Measurements from ENCODE around the gene FLAD1.

FLAD1 gene

GRCh38 chr1:155013632-155014031 lies 30.5 kb downstream of the FLAD1 start:
- Histone ChIP-seq H3K36me3 (ENCODE audit: insufficient read depth, low read length) (peaks cover 9% of the 10 kb centered on the region; the same call in 1 of the 2 replicates), H3K4me3 (ENCODE audit: low read depth, low read length) (no peak overlapping the region), H3K79me2 (ENCODE audit: control insufficient read depth, insufficient read depth, low read length, unreplicated experiment) (peaks cover 19% of the 10 kb centered on the region), H2AFZ (ENCODE audit: low read length, unreplicated experiment) (no peak overlapping the region), H3K27ac (ENCODE audit: low read depth, low read length) (no peak overlapping the region), H3K27me3 (ENCODE audit: insufficient read depth, low read length) (no peaks in the 10 kb centered on the region), H3K4me1 (ENCODE audit: control insufficient read depth, insufficient read depth, low read length, unreplicated experiment) (peaks cover 39% of the 10 kb centered on the region)

GRCh38 chr1:155014709-155015508 lies 31.8 kb downstream of the FLAD1 start:
- H3K79me2 ChIP-seq (ENCODE audit: control insufficient read depth, insufficient read depth, low read length, unreplicated experiment) = peaks cover 10% of the 10 kb centered on the region
- peaks cover 9% of the 10 kb centered on the region; the same call in 1 of the 2 replicates for H3K36me3 ChIP-seq (ENCODE audit: insufficient read depth, low read length)
- H3K27me3 ChIP-seq (ENCODE audit: insufficient read depth, low read length) = no peaks in the 10 kb centered on the region
- H3K4me3 ChIP-seq (ENCODE audit: low read depth, low read length) = no peak overlapping the region
- H3K4me1 ChIP-seq (ENCODE audit: control insufficient read depth, insufficient read depth, low read length, unreplicated experiment) = peaks cover 45% of the 10 kb centered on the region
- no peak overlapping the region for H2AFZ ChIP-seq (ENCODE audit: low read length, unreplicated experiment)
- H3K27ac ChIP-seq (ENCODE audit: low read depth, low read length) = no peak overlapping the region

GRCh38 chr1:155015527-155016230 lies 32.5 kb downstream of the FLAD1 start:
- H3K36me3 ChIP-seq (ENCODE audit: insufficient read depth, low read length) = peaks cover 9% of the 10 kb centered on the region; the same call in 1 of the 2 replicates
- H3K27me3 ChIP-seq (ENCODE audit: insufficient read depth, low read length) = no peaks in the 10 kb centered on the region
- peaks cover 45% of the 10 kb centered on the region for H3K4me1 ChIP-seq (ENCODE audit: control insufficient read depth, insufficient read depth, low read length, unreplicated experiment)
- no peak overlapping the region for H2AFZ ChIP-seq (ENCODE audit: low read length, unreplicated experiment)
- peaks cover 7% of the 10 kb centered on the region for H3K79me2 ChIP-seq (ENCODE audit: control insufficient read depth, insufficient read depth, low read length, unreplicated experiment)
- H3K4me3 ChIP-seq (ENCODE audit: low read depth, low read length) = no peak overlapping the region
- no peak overlapping the region for H3K27ac ChIP-seq (ENCODE audit: low read depth, low read length)

GRCh38 chr1:155016231-155016831 lies 33.2 kb downstream of the FLAD1 start:
- no peak overlapping the region for H2AFZ ChIP-seq (ENCODE audit: low read length, unreplicated experiment)
- peaks cover under 1% of the 10 kb centered on the region for H3K79me2 ChIP-seq (ENCODE audit: control insufficient read depth, insufficient read depth, low read length, unreplicated experiment)
- H3K4me1 ChIP-seq (ENCODE audit: control insufficient read depth, insufficient read depth, low read length, unreplicated experiment) = peaks cover 40% of the 10 kb centered on the region
- H3K27ac ChIP-seq (ENCODE audit: low read depth, low read length) = peak overlapping the region; percentile 61
- H3K27me3 ChIP-seq (ENCODE audit: insufficient read depth, low read length) = no peaks in the 10 kb centered on the region
- H3K4me3 ChIP-seq (ENCODE audit: low read depth, low read length) = no peak overlapping the region
- peaks cover 9% of the 10 kb centered on the region; the same call in 1 of the 2 replicates for H3K36me3 ChIP-seq (ENCODE audit: insufficient read depth, low read length)

- Histone ChIP-seq H3K4me1 (ENCODE audit: control insufficient read depth, insufficient read depth, low read length, unreplicated experiment) (peaks cover 31% of the 10 kb centered on the region), H3K79me2 (ENCODE audit: control insufficient read depth, insufficient read depth, low read length, unreplicated experiment) (no peaks in the 10 kb centered on the region), H3K27me3 (ENCODE audit: insufficient read depth, low read length) (no peaks in the 10 kb centered on the region), H3K4me3 (ENCODE audit: low read depth, low read length) (peak overlapping the region; percentile 47), H3K27ac (ENCODE audit: low read depth, low read length) (peak overlapping the region; percentile 61), H2AFZ (ENCODE audit: low read length, unreplicated experiment) (no peak overlapping the region), H3K36me3 (ENCODE audit: insufficient read depth, low read length) (peaks cover 9% of the 10 kb centered on the region; the same call in 1 of the 2 replicates)
Measured at GRCh38 chr1:155017041-155017945, 34.1 kb downstream of the FLAD1 start.

GRCh38 chr1:155017946-155018316 lies 34.8 kb downstream of the FLAD1 start:
- H3K36me3 ChIP-seq (ENCODE audit: insufficient read depth, low read length) = peaks cover 9% of the 10 kb centered on the region; the same call in 1 of the 2 replicates
- H3K27ac ChIP-seq (ENCODE audit: low read depth, low read length) = no peak overlapping the region; the same call in 1 of the 2 replicates
- no peaks in the 10 kb centered on the region for H3K27me3 ChIP-seq (ENCODE audit: insufficient read depth, low read length)
- H3K4me1 ChIP-seq (ENCODE audit: control insufficient read depth, insufficient read depth, low read length, unreplicated experiment) = peaks cover 28% of the 10 kb centered on the region
- no peak overlapping the region for H2AFZ ChIP-seq (ENCODE audit: low read length, unreplicated experiment)
- H3K79me2 ChIP-seq (ENCODE audit: control insufficient read depth, insufficient read depth, low read length, unreplicated experiment) = no peaks in the 10 kb centered on the region
- peak overlapping the region; percentile 47 for H3K4me3 ChIP-seq (ENCODE audit: low read depth, low read length)

- H2AFZ ChIP-seq (ENCODE audit: low read length, unreplicated experiment) = no peak overlapping the region
- peaks cover 28% of the 10 kb centered on the region for H3K4me1 ChIP-seq (ENCODE audit: control insufficient read depth, insufficient read depth, low read length, unreplicated experiment)
- no peak overlapping the region for H3K27ac ChIP-seq (ENCODE audit: low read depth, low read length)
- no peaks in the 10 kb centered on the region for H3K27me3 ChIP-seq (ENCODE audit: insufficient read depth, low read length)
- peaks cover 9% of the 10 kb centered on the region; the same call in 1 of the 2 replicates for H3K36me3 ChIP-seq (ENCODE audit: insufficient read depth, low read length)
- H3K79me2 ChIP-seq (ENCODE audit: control insufficient read depth, insufficient read depth, low read length, unreplicated experiment) = no peaks in the 10 kb centered on the region
- no peak overlapping the region for H3K4me3 ChIP-seq (ENCODE audit: low read depth, low read length)
Measured at GRCh38 chr1:155018617-155019348, 35.6 kb downstream of the FLAD1 start.

- Histone ChIP-seq H3K36me3 (ENCODE audit: insufficient read depth, low read length) (peaks cover 4% of the 10 kb centered on the region; the same call in 1 of the 2 replicates), H3K4me1 (ENCODE audit: control insufficient read depth, insufficient read depth, low read length, unreplicated experiment) (peaks cover 28% of the 10 kb centered on the region), H2AFZ (ENCODE audit: low read length, unreplicated experiment) (no peak overlapping the region), H3K27me3 (ENCODE audit: insufficient read depth, low read length) (no peaks in the 10 kb centered on the region), H3K4me3 (ENCODE audit: low read depth, low read length) (no peak overlapping the region), H3K79me2 (ENCODE audit: control insufficient read depth, insufficient read depth, low read length, unreplicated experiment) (no peaks in the 10 kb centered on the region), H3K27ac (ENCODE audit: low read depth, low read length) (no peak overlapping the region)
Measured at GRCh38 chr1:155019377-155020245, 36.5 kb downstream of the FLAD1 start.
